Osteocyte (in vitro differentiated cells): Measurements from ENCODE around the gene SIM1. TPM values are rescaled to one million over a fixed set of nuclear protein-coding genes. Genes with fewer than 3 reads are reported as not detected.

Experiments
- DNase-seq: peaks from one replicate; pipeline ENCODE4 v3.0.0; 2021; ENCODE audit warnings: mixed read lengths; ENCODE audit not compliant: unreplicated experiment; ENCODE audit errors: extremely low spot score
- H3K27ac Mint-ChIP-seq: one replicate; pipeline ENCODE4 v1.8.0; 2021; ENCODE audit warnings: mild to moderate bottlenecking, mixed read lengths; ENCODE audit not compliant: unreplicated experiment
- H3K27me3 Mint-ChIP-seq: one replicate; pipeline ENCODE4 v1.8.0; 2021; ENCODE audit warnings: mixed read lengths; ENCODE audit not compliant: unreplicated experiment
- H3K36me3 Mint-ChIP-seq: one replicate; pipeline ENCODE4 v1.8.0; 2021; ENCODE audit warnings: mixed read lengths; ENCODE audit not compliant: unreplicated experiment
- H3K4me1 Mint-ChIP-seq: one replicate; pipeline ENCODE4 v1.8.0; 2021; ENCODE audit warnings: mixed read lengths; ENCODE audit not compliant: unreplicated experiment
- H3K4me3 Mint-ChIP-seq: one replicate; pipeline ENCODE4 v1.8.0; 2021; ENCODE audit warnings: mild to moderate bottlenecking, moderate library complexity, mixed read lengths; ENCODE audit not compliant: unreplicated experiment
- H3K9me3 Mint-ChIP-seq: one replicate; pipeline ENCODE4 v1.8.0; 2021; ENCODE audit warnings: mixed read lengths; ENCODE audit not compliant: unreplicated experiment
- total RNA-seq: library from RNA; stranded (reverse); gene quantifications from 2 replicates; pipeline ENCODE4 v1.2.1, GENCODE V29; 2021
- TF ChIP-seq, protein P1 (sequence below): fragments of 200-600 bp; sonication (generic); IDR thresholded peaks from 2 replicates; pipeline ENCODE4 v1.5.0; 2021; ENCODE audit warnings: antibody characterized with exemption, mild to moderate bottlenecking, moderate library complexity

The SIM1 gene
- total RNA-seq, 1 donor from 2014 or later, result 2.6 TPM

DNA sequence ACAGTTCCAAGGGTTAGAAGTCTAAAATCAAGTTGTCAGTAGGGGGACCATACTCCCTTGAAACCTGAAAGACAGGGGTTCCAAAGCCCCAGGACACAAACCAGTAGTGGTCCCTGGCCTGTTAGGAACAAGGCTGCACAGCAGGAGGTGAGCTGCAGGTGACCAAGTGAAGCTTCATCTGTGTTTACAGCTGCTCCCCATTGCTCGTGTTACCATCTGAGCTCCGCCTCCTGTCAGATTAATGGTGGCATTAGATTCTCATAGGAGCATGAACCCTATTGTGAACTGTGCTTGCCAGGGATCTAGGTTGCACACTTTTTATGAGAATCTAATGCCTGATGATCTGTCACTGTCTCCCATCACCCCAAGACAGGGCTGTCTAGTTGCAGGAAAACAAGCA lies 25.3 kb upstream of the SIM1 start:
- Mint-ChIP-seq H3K4me1 (peaks cover 4% of the 10 kb centered on the region), H3K27ac (no peak overlapping the region), H3K27me3 (no peaks in the 10 kb centered on the region), H3K4me3 (no peak overlapping the region), H3K36me3 (no peaks in the 10 kb centered on the region), H3K9me3 (peaks cover 5% of the 10 kb centered on the region)
- TF ChIP-seq, protein P1, sequence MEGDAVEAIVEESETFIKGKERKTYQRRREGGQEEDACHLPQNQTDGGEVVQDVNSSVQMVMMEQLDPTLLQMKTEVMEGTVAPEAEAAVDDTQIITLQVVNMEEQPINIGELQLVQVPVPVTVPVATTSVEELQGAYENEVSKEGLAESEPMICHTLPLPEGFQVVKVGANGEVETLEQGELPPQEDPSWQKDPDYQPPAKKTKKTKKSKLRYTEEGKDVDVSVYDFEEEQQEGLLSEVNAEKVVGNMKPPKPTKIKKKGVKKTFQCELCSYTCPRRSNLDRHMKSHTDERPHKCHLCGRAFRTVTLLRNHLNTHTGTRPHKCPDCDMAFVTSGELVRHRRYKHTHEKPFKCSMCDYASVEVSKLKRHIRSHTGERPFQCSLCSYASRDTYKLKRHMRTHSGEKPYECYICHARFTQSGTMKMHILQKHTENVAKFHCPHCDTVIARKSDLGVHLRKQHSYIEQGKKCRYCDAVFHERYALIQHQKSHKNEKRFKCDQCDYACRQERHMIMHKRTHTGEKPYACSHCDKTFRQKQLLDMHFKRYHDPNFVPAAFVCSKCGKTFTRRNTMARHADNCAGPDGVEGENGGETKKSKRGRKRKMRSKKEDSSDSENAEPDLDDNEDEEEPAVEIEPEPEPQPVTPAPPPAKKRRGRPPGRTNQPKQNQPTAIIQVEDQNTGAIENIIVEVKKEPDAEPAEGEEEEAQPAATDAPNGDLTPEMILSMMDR, result no peak
- DNase-seq, result no peak

GRCh38 chr6:100488244-100488643 lies 23.5 kb upstream of the SIM1 start:
- no peak for DNase-seq
- Mint-ChIP-seq H3K9me3 (no peaks in the 10 kb centered on the region), H3K36me3 (no peaks in the 10 kb centered on the region), H3K27me3 (no peaks in the 10 kb centered on the region), H3K4me3 (no peak overlapping the region), H3K27ac (no peak overlapping the region), H3K4me1 (peaks cover 12% of the 10 kb centered on the region)
- TF ChIP-seq, protein P1, result no peak

GRCh38 chr6:100487638-100488037 lies 22.9 kb upstream of the SIM1 start:
- H3K27me3 Mint-ChIP-seq, result no peaks in the 10 kb centered on the region
- DNase-seq, result no peak
- no peak overlapping the region for H3K4me3 Mint-ChIP-seq
- no peaks in the 10 kb centered on the region for H3K9me3 Mint-ChIP-seq
- TF ChIP-seq, protein P1, result no peak
- H3K27ac Mint-ChIP-seq, result no peak overlapping the region
- H3K4me1 Mint-ChIP-seq, result peaks cover 10% of the 10 kb centered on the region
- no peaks in the 10 kb centered on the region for H3K36me3 Mint-ChIP-seq

GRCh38 chr6:100485268-100485667 lies 20.5 kb upstream of the SIM1 start:
- peak overlapping the region; percentile 33 for H3K27ac Mint-ChIP-seq
- no peaks in the 10 kb centered on the region for H3K36me3 Mint-ChIP-seq
- H3K4me3 Mint-ChIP-seq, result no peak overlapping the region
- DNase-seq, result no peak
- H3K4me1 Mint-ChIP-seq, result peaks cover 10% of the 10 kb centered on the region
- no peaks in the 10 kb centered on the region for H3K27me3 Mint-ChIP-seq
- no peaks in the 10 kb centered on the region for H3K9me3 Mint-ChIP-seq
- TF ChIP-seq, protein P1, result no peak

- Mint-ChIP-seq H3K4me1 (peaks cover 12% of the 10 kb centered on the region), H3K4me3 (no peak overlapping the region), H3K9me3 (no peaks in the 10 kb centered on the region), H3K36me3 (no peaks in the 10 kb centered on the region), H3K27ac (peak overlapping the region; percentile 33), H3K27me3 (no peaks in the 10 kb centered on the region)
- TF ChIP-seq, protein P1, result no peak
- DNase-seq, result no peak
Measured at GRCh38 chr6:100484474-100484873, 19.8 kb upstream of the SIM1 start.
